DND-41 (cell line): ENCODE data around the gene SLC10A2.
"Not testable (repeated sequence)": the region's sequence is repeated elsewhere in the genome, so short reads cannot be mapped to it uniquely, and the experiment has no call there.

Source experiments
- EZH2 ChIP-seq: IDR thresholded peaks from 3 replicates; pipeline ENCODE4 v1.6.1; 2012; ENCODE audit warnings: borderline replicate concordance, low read depth, mild to moderate bottlenecking, moderate library complexity, low read length, inconsistent platforms; ENCODE audit not compliant: severe bottlenecking
- TF ChIP-seq, protein P1 (sequence below): IDR thresholded peaks from 2 replicates; pipeline ENCODE4 v1.5.1; 2012; ENCODE audit warnings: borderline replicate concordance, low read length, moderate library complexity, mild to moderate bottlenecking; ENCODE audit not compliant: poor library complexity, severe bottlenecking; ENCODE audit errors: extremely low read depth

DNA sequence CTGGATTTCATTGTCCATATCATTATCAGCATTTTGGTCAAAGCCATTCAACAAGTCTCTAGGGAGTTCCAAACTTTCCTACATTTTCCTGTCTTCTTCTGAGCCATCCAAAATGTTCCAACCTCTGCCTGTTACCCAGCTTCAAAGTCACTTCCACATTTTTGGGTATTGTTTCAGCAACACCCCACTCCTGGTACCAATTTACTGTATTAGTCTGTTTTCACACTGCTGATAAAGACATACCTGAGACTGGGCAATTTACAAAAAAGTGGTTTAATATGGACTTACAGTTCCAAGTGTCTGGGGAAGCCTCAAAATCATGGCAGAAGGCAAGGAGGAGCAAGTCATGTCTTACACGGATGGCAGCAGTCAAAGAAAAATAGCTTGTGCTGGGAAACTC is 27.4 kb upstream of the SLC10A2 start:
- TF ChIP-seq, protein P1, sequence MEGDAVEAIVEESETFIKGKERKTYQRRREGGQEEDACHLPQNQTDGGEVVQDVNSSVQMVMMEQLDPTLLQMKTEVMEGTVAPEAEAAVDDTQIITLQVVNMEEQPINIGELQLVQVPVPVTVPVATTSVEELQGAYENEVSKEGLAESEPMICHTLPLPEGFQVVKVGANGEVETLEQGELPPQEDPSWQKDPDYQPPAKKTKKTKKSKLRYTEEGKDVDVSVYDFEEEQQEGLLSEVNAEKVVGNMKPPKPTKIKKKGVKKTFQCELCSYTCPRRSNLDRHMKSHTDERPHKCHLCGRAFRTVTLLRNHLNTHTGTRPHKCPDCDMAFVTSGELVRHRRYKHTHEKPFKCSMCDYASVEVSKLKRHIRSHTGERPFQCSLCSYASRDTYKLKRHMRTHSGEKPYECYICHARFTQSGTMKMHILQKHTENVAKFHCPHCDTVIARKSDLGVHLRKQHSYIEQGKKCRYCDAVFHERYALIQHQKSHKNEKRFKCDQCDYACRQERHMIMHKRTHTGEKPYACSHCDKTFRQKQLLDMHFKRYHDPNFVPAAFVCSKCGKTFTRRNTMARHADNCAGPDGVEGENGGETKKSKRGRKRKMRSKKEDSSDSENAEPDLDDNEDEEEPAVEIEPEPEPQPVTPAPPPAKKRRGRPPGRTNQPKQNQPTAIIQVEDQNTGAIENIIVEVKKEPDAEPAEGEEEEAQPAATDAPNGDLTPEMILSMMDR: not testable (repeated sequence)
- TF ChIP-seq EZH2: not testable (repeated sequence)
